Esophagus muscularis mucosa (tissue), 4 donors: ENCODE measurements around the gene GNL2. TPM values are rescaled to one million over a fixed set of nuclear protein-coding genes. Genes with fewer than 3 reads are reported as not detected.
"Not testable (repeated sequence)": the region's sequence is repeated elsewhere in the genome, so short reads cannot be mapped to it uniquely, and the experiment has no call there.

Experiments
- DNase-seq: peaks from one replicate; pipeline ENCODE4 v3.0.0-alpha.2; 2017; ENCODE audit errors: extremely low spot score
- H3K27ac ChIP-seq, 4 donors: fragments of 200-600 bp; sonication (generic); replicated peaks in 1 of 4; 1 replicate in 3 of 4; 2 replicates in 1 of 4; pipeline ENCODE4 v1.5.1; 2016 to 2019; ENCODE audit warnings: mild to moderate bottlenecking in 1 of 4
- H3K27me3 ChIP-seq, 4 donors: fragments of 200-600 bp; sonication (generic); one replicate each; pipeline versions ENCODE4 v1.5.1 to v1.6.0; 2016 to 2019
- H3K36me3 ChIP-seq, 4 donors: fragments of 200-600 bp; sonication (generic); one replicate each; pipeline ENCODE4 v1.5.1; 2016 to 2019
- H3K4me1 ChIP-seq, 4 donors: fragments of 200-600 bp; sonication (generic); one replicate each; pipeline ENCODE4 v1.5.1; 2016 to 2019
- H3K4me3 ChIP-seq, 4 donors: fragments of 200-600 bp; sonication (generic); 1 replicate in 2 of 4; 2 replicates in 2 of 4; pipeline ENCODE4 v1.5.1; 2016 to 2019; ENCODE audit warnings: mild to moderate bottlenecking in 4 of 4, moderate library complexity in 1 of 4
- H3K9me3 ChIP-seq, 4 donors: fragments of 200-600 bp; sonication (generic); 1 replicate in 3 of 4; 2 replicates in 1 of 4; pipeline ENCODE4 v1.5.1; 2016 to 2019
- CTCF ChIP-seq, 3 experiments: fragments of 200-600 bp in 2 of 3; fragments of 450-650 bp in 1 of 3; sonication (generic) in 2 of 3; IDR thresholded peaks; one replicate each; pipeline ENCODE4 v1.5.1; 2017 to 2019; ENCODE audit warnings: antibody characterized with exemption in 3 of 3, mild to moderate bottlenecking in 2 of 3, moderate library complexity in 1 of 3
- EP300 ChIP-seq: sonication (generic); formaldehyde crosslinking; IDR thresholded peaks from one replicate; pipeline ENCODE4 v1.6.1; 2017; ENCODE audit warnings: antibody characterized with exemption
- POLR2A ChIP-seq: fragments of 450-650 bp; IDR thresholded peaks from one replicate; pipeline ENCODE4 v1.6.1; 2017; ENCODE audit warnings: antibody characterized with exemption, moderate library complexity, mild to moderate bottlenecking, low read depth
- POLR2AphosphoS5 ChIP-seq, 2 donors: sonication (generic); formaldehyde crosslinking; IDR thresholded peaks; one replicate each; pipeline ENCODE4 v1.6.1; 2017; ENCODE audit warnings: antibody characterized with exemption in 2 of 2
- WGBS: methylation state at CpG from one replicate; pipeline ENCODE4 v1.1.5; 2018; 5-methylcytosine and 5-hydroxymethylcytosine counted together
- intact Hi-C: fragments of 100-400 bp; cut with DNase I; formaldehyde crosslinking; loops from one replicate; pipeline ENCODE4 v1.15.1; 2023
- small RNA-seq, 3 donors: library from RNA; depleted of rRNA; stranded (forward); fragments of <200 nt; gene quantifications; one replicate each; pipeline ENCODE3, GENCODE V24; 2016
- total RNA-seq, 4 donors: library from RNA; depleted of rRNA; stranded (reverse); fragments of >200 nt; gene quantifications; one replicate each; pipeline versions ENCODE4 v1.1.0 to v1.2.1, GENCODE V29; 2016

Gene GNL2
- total RNA-seq, 4 donors from 2014 or later = 25.1 to 36.4 (median 27.0) TPM

DNA sequence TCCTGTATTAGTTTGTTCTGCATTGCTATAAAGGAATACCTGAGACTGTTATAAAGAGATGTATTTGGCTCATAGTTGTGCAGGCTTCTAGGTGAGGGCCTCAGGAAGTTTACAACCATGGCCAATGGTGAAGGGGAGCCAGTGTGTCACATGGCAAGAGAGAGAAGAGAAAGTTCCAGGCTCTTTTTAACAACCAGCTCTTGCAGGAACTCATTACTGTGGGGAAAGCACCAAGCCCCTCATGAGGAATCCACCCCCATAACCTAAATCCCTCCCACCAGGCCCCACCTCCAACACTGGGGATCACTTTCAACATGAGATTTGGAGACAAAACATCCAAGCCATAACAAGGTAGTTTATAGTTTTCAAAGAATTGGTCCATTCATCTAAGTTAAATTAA, 76.1 kb downstream of the GNL2 start:
- Histone ChIP-seq H3K27me3 (no peaks in the 10 kb centered on the region), H3K36me3 (no peaks in the 10 kb centered on the region), H3K4me1 (peaks cover 0 to 8% (median 6%) of the 10 kb centered on the region in 4 donors), H3K4me3 (no peak overlapping the region), H3K9me3 (no peaks in the 10 kb centered on the region), H3K27ac (no peak overlapping the region)
- no peak for TF ChIP-seq POLR2A
- TF ChIP-seq CTCF (IDR thresholded peaks at IDR 0.05) = no peak
- DNase-seq = no peak
- intact Hi-C loops = loop anchor here (10.0 kb wide), 2 partner anchors 75 to 165 kb away; partner anchors contain the start of gene GNL2

GRCh38 chr1:37518929-37519328, 76.8 kb downstream of the GNL2 start:
- H3K27ac ChIP-seq, H3K36me3 ChIP-seq, H3K27me3 ChIP-seq, DNase-seq, H3K4me3 ChIP-seq, H3K4me1 ChIP-seq, H3K9me3 ChIP-seq: not testable (repeated sequence)
- WGBS = 86% methylated on average over 15 of the region's 15 CpGs
- intact Hi-C loops = loop anchor here (10.0 kb wide), 2 partner anchors 76 to 166 kb away; partner anchors contain the start of gene GNL2

DNA sequence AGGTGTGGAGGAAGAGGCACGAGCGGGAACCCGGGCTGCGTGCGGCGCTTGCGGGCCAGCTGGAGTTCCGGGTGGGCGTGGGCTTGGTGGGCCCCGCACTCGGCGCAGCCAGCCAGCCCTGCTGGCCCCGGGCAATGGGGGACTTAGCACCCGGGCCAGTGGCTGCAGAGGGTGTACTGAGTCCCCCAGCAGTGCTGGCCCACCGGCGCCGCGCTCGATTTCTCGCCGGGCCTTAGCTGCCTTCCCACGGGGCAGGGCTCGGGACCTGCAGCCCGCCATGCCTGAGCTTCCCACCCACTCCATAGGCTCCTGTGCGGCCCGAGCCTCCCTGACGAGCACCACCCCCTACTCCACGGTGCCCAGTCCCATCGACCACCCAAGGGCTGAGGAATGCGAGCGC, 77.5 kb downstream of the GNL2 start:
- intact Hi-C loops = loop anchor here (10.0 kb wide), 2 partner anchors 77 to 167 kb away; partner anchors contain the start of gene GNL2
- not testable (repeated sequence) for H3K4me3 ChIP-seq, H3K27ac ChIP-seq, H3K9me3 ChIP-seq, H3K36me3 ChIP-seq, H3K27me3 ChIP-seq, DNase-seq
- WGBS = 90% methylated on average over 8 of the region's 31 CpGs
- H3K4me1 ChIP-seq = peaks cover 7 to 15% (median 14%) of the 10 kb centered on the region in 4 donors

GRCh38 chr1:37517569-37517968, 78.2 kb downstream of the GNL2 start:
- DNase-seq = no peak
- 87% methylated on average over 1 of the region's 1 CpG for WGBS
- H3K27me3 ChIP-seq = no peaks in the 10 kb centered on the region
- H3K27ac ChIP-seq = no peak overlapping the region
- intact Hi-C loops = loop anchor here (10.0 kb wide), 2 partner anchors 77 to 167 kb away; partner anchors contain the start of gene GNL2
- peaks cover 0 to 5% (median 1%) of the 10 kb centered on the region in 4 donors for H3K36me3 ChIP-seq
- TF ChIP-seq POLR2A (no peak), EP300 (no peak), POLR2AphosphoS5 (IDR thresholded peaks at IDR 0.05) (no peak), CTCF (IDR thresholded peaks at IDR 0.05) (no peak)
- H3K4me3 ChIP-seq = no peak overlapping the region
- H3K4me1 ChIP-seq = peaks cover 10 to 22% (median 20%) of the 10 kb centered on the region in 4 donors
- no peaks in the 10 kb centered on the region for H3K9me3 ChIP-seq

Small RNAs within 50 kb of the gene (small RNA-seq; reads per million reads assigned to genes)
- 0 reads per million in 3 donors for gene AL034379.1

Other genes starting within 250 kb of the GNL2 start
- gene ZC3H12A, start 121.4 kb downstream of the GNL2 start, total RNA-seq = 10 to 100 TPM in 3 of 4 donors, 1 to 10 TPM in 1; 9.6 to 23.5 (median 11.7) TPM
- gene MEAF6, start 81.2 kb downstream of the GNL2 start, total RNA-seq = 100 to 1,000 TPM in 1 of 4 donors, 10 to 100 TPM in 3; 55.2 to 100 (median 78.3) TPM
- 10 to 100 TPM in 3 of 4 donors, 1 to 10 TPM in 1; 9.8 to 19.9 (median 12.1) TPM for gene SNIP1, start 41.6 kb downstream of the GNL2 start, total RNA-seq
- gene DNALI1, start 39.0 kb downstream of the GNL2 start, total RNA-seq = 10 to 100 TPM; 10.4 to 15.7 (median 13.6) TPM
- 1 to 10 TPM; 1.0 to 1.8 (median 1.5) TPM for gene RSPO1, start 39.0 kb upstream of the GNL2 start, total RNA-seq
- gene CDCA8, start 96.6 kb upstream of the GNL2 start, total RNA-seq = under 1 TPM in 3 of 4 donors, not detected in 1; 0.26 to 0.42 (median 0.40) TPM
- under 1 TPM; 0.17 to 0.83 (median 0.39) TPM for gene EPHA10, start 169.2 kb upstream of the GNL2 start, total RNA-seq
- 1 to 10 TPM; 1.2 to 3.3 (median 1.5) TPM for gene MANEAL, start 197.9 kb upstream of the GNL2 start, total RNA-seq
- 100 to 1,000 TPM in 1 of 4 donors, 10 to 100 TPM in 3; 69.9 to 103 (median 94.3) TPM for gene C1orf122, start 211.9 kb upstream of the GNL2 start, total RNA-seq
- 10 to 100 TPM; 10.8 to 19.1 (median 14.3) TPM for gene YRDC, start 212.3 kb upstream of the GNL2 start, total RNA-seq